OCI-LY1 (cell line): ENCODE data around the gene PRM2.

Experiments
- H2AFZ ChIP-seq: fragments of 200-600 bp; sonication (generic), shearing (Covaris generic); 2 replicates; pipeline ENCODE4 v1.6.0; 2014; ENCODE audit warnings: antibody characterized with exemption, mild to moderate bottlenecking, low read length
- H3F3A ChIP-seq: fragments of 200-600 bp; sonication (generic), shearing (Covaris generic); 2 replicates; pipeline ENCODE4 v1.6.0; 2014; ENCODE audit warnings: mild to moderate bottlenecking, antibody characterized with exemption, low read length, moderate library complexity; ENCODE audit not compliant: insufficient read depth
- H3K27ac ChIP-seq: fragments of 200-600 bp; sonication (generic); 2 replicates; pipeline ENCODE4 v1.5.1; 2014; ENCODE audit warnings: low read length, mixed run types, mild to moderate bottlenecking, low read depth; ENCODE audit not compliant: poor library complexity, severe bottlenecking
- H3K27me3 ChIP-seq: fragments of 200-600 bp; sonication (generic); 2 replicates; pipeline ENCODE4 v1.6.0; 2014; ENCODE audit warnings: antibody characterized with exemption, mild to moderate bottlenecking, low read length, moderate library complexity; ENCODE audit not compliant: insufficient read depth
- H3K36me3 ChIP-seq: fragments of 200-600 bp; sonication (generic); 2 replicates; pipeline ENCODE4 v1.6.1; 2014; ENCODE audit warnings: mild to moderate bottlenecking, antibody characterized with exemption, low read length, moderate library complexity, mixed read lengths; ENCODE audit not compliant: insufficient read depth
- H3K4me1 ChIP-seq: fragments of 200-600 bp; sonication (generic); 2 replicates; pipeline ENCODE4 v1.5.1; 2014; ENCODE audit warnings: mild to moderate bottlenecking, low read length, moderate library complexity; ENCODE audit not compliant: insufficient read depth, severe bottlenecking
- H3K4me2 ChIP-seq: fragments of 200-600 bp; sonication (generic), shearing (Covaris generic); 2 replicates; pipeline ENCODE4 v1.6.1; 2014; ENCODE audit warnings: low read length
- H3K4me3 ChIP-seq: fragments of 200-600 bp; sonication (generic); 2 replicates; pipeline ENCODE4 v1.5.1; 2014; ENCODE audit warnings: low read length, low read depth, mild to moderate bottlenecking, mixed read lengths; ENCODE audit not compliant: poor library complexity, severe bottlenecking
- H3K79me2 ChIP-seq: fragments of 200-600 bp; shearing (Covaris generic); 2 replicates; pipeline ENCODE4 v1.6.1; 2016; ENCODE audit warnings: mixed run types, low read length, mixed read lengths; ENCODE audit not compliant: insufficient read depth
- H3K9ac ChIP-seq: fragments of 200-600 bp; sonication (generic), shearing (Covaris generic); 2 replicates; pipeline ENCODE4 v1.6.1; 2014; ENCODE audit warnings: mild to moderate bottlenecking, low read length, mixed read lengths
- H3K9me2 ChIP-seq: fragments of 200-600 bp; sonication (generic), shearing (Covaris generic); 2 replicates; pipeline ENCODE4 v1.6.1; 2014; ENCODE audit warnings: low read depth, mild to moderate bottlenecking, low read length, mixed read lengths
- H3K9me3 ChIP-seq: fragments of 200-600 bp; shearing (Covaris generic); 2 replicates; pipeline ENCODE4 v1.6.1; 2014; ENCODE audit warnings: low read length, mixed read lengths
- H4K20me1 ChIP-seq: fragments of 200-600 bp; sonication (generic), shearing (Covaris generic); 2 replicates; pipeline ENCODE4 v1.6.0; 2016; ENCODE audit warnings: mild to moderate bottlenecking, low read length; ENCODE audit not compliant: insufficient read depth
- EZH2 ChIP-seq: fragments of 200-600 bp; sonication (generic), shearing (Covaris generic); IDR thresholded peaks from 2 replicates; pipeline ENCODE4 v1.8.0; 2017; ENCODE audit warnings: borderline replicate concordance, mixed run types, mild to moderate bottlenecking, antibody characterized with exemption, low read length, moderate library complexity, mixed read lengths
- TF ChIP-seq, protein P1 (sequence below): fragments of 200-600 bp; sonication (generic), shearing (Covaris generic); IDR thresholded peaks from 2 replicates; pipeline ENCODE4 v1.5.1; 2017; ENCODE audit warnings: mild to moderate bottlenecking, antibody characterized with exemption, low read length, moderate library complexity, mixed read lengths

PRM2 gene

DNA sequence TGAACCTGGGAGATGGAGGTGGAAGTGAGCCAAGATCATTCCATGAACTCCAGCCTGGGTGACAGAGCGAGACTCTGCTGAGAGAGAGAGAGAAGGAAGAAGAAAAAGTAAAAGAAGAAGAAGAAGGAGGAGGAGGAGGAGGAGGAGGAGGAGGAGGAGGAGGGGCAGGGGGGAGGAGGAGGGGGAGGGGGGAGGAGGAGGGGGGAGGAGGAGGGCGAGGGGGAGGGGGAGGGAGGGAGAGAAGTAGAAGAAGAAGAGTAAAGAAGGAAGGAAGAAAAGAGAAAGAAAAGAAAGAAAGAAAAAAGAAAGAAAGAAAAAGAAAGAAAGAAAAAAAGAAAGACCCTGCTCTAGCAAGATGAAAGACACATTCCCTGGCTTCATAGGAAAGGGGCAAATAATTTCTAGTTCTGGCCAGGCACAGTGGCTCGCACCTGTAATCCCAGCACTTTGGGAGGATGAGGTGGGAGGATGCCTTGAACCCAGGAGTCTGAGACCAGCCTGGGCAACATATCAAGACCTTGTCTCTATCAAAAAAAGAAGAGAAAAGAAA lies 43.9 kb downstream of the PRM2 start:
- Histone ChIP-seq H3K4me3 (no peak overlapping the region), H3K79me2 (no peaks in the 10 kb centered on the region)
- no peak for TF ChIP-seq EZH2
- TF ChIP-seq, protein P1, sequence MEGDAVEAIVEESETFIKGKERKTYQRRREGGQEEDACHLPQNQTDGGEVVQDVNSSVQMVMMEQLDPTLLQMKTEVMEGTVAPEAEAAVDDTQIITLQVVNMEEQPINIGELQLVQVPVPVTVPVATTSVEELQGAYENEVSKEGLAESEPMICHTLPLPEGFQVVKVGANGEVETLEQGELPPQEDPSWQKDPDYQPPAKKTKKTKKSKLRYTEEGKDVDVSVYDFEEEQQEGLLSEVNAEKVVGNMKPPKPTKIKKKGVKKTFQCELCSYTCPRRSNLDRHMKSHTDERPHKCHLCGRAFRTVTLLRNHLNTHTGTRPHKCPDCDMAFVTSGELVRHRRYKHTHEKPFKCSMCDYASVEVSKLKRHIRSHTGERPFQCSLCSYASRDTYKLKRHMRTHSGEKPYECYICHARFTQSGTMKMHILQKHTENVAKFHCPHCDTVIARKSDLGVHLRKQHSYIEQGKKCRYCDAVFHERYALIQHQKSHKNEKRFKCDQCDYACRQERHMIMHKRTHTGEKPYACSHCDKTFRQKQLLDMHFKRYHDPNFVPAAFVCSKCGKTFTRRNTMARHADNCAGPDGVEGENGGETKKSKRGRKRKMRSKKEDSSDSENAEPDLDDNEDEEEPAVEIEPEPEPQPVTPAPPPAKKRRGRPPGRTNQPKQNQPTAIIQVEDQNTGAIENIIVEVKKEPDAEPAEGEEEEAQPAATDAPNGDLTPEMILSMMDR, result no peak

DNA sequence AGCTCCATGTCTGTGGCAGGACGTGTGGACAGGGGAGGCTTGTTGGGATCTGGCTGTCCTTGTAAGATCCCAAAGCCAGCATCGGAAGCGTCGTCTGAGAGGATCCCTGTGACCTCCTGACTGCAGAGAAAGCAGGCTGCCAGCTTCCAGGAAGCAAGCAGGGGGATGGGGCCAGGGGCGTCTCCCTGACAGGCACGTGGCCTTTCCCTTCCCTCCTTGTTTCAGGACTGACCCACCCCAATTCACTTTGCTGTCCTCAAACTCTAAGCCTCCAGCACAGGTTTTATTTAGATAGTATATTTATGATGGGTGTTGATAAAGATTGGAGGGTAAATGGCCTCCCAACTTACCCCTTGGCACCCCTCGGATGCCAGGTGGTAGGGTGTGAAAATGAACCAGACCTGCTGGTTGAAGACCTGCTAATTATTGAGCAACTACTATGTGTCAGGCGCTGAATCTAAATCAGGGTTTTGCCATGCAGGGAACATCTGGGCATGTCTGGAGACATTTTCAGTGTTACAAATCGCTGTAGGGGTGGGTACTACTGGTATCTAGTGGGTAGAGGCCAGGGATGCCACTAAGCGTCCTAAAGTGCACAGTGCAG lies 44.8 kb downstream of the PRM2 start:
- Histone ChIP-seq H3K4me2 (no peak overlapping the region), H3K4me1 (peaks cover 16% of the 10 kb centered on the region)

More for the DNA sequence above, 43.9 kb downstream of the PRM2 start:
- Histone ChIP-seq H3K36me3 (no peaks in the 10 kb centered on the region), H3K27me3 (no peaks in the 10 kb centered on the region), H3K27ac (no peak overlapping the region), H3K4me1 (peaks cover 16% of the 10 kb centered on the region), H3K4me2 (peak overlapping the region; percentile 19; the same call in 1 of the 2 replicates), H3F3A (no peaks in the 10 kb centered on the region), H3K9ac (no peak overlapping the region), H3K9me3 (no peaks in the 10 kb centered on the region), H4K20me1 (no peaks in the 10 kb centered on the region), H3K9me2 (no peaks in the 10 kb centered on the region), H2AFZ (no peak overlapping the region)

DNA sequence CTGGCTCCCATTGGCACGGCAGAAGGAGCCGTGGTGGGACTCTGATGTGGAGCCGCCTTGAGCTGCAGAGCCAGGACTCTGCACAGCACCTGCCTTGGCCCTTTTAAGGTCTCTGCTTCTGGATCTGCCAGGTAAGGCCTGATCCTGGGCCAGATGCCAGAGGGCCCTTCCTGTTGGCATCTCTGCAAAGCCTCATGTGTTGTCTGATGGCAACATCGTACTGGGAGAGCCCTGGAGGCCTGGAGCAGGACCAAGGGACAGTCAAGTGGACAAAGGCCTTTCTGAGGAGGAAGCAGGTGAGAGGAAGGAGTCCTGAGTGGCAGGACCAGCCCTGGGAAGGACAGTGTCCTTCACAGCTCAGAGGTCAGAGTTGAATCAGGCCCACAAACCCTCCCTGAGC lies 46.4 kb downstream of the PRM2 start:
- no peaks in the 10 kb centered on the region; the same call in 1 of the 2 replicates for H3K27me3 ChIP-seq
- H3K9me3 ChIP-seq, result no peaks in the 10 kb centered on the region
- no peak overlapping the region for H2AFZ ChIP-seq
- no peak overlapping the region for H3K9ac ChIP-seq
- TF ChIP-seq, protein P1, result no peak
- no peak for TF ChIP-seq EZH2
- no peaks in the 10 kb centered on the region for H3K36me3 ChIP-seq
- H4K20me1 ChIP-seq, result no peaks in the 10 kb centered on the region
- H3F3A ChIP-seq, result no peaks in the 10 kb centered on the region
- no peak overlapping the region for H3K4me2 ChIP-seq
- H3K79me2 ChIP-seq, result no peaks in the 10 kb centered on the region
- H3K4me3 ChIP-seq, result no peak overlapping the region
- H3K9me2 ChIP-seq, result no peaks in the 10 kb centered on the region
- peaks cover 25% of the 10 kb centered on the region for H3K4me1 ChIP-seq
- no peak overlapping the region for H3K27ac ChIP-seq

More for the DNA sequence above, 44.8 kb downstream of the PRM2 start:
- Histone ChIP-seq H3K79me2 (no peaks in the 10 kb centered on the region), H3K9me3 (no peaks in the 10 kb centered on the region), H3K27ac (no peak overlapping the region), H3K4me3 (no peak overlapping the region), H3K27me3 (no peaks in the 10 kb centered on the region; the same call in 1 of the 2 replicates), H2AFZ (no peak overlapping the region), H4K20me1 (no peaks in the 10 kb centered on the region), H3F3A (no peaks in the 10 kb centered on the region), H3K9ac (no peak overlapping the region), H3K9me2 (no peaks in the 10 kb centered on the region), H3K36me3 (no peaks in the 10 kb centered on the region)
- TF ChIP-seq, protein P1, result no peak
- no peak for TF ChIP-seq EZH2
